Measurements from ENCODE around the gene CCDC85B. TPM values are rescaled to one million over a fixed set of nuclear protein-coding genes. Genes with fewer than 3 reads are reported as not detected.

Gene CCDC85B
- total and polyA plus RNA-seq, 2 of the 8 experiments (the other 6 are each of a cell fraction or from before 2014, with no cell fraction given) = 19.8 to 30.8 TPM

- Histone ChIP-seq H3K79me2 (ENCODE audit: control insufficient read depth in 1 of 2, insufficient read depth in 2 of 2, low read length in 2 of 2) (no peaks in the 10 kb centered on the region), H2AK5ac (ENCODE audit: low read depth, low read length) (no peak overlapping the region)
- TF ChIP-seq NANOG (IDR thresholded peaks at IDR 0.05; ENCODE audit: insufficient read depth, low read depth, low read length, poor library complexity, severe bottlenecking) = no peak
- TF ChIP-seq ATF2 (IDR thresholded peaks at IDR 0.05; ENCODE audit: low read length) = no peak
- no peak for TF ChIP-seq FOSL1 (IDR thresholded peaks at IDR 0.05; ENCODE audit: insufficient read depth, low read depth, low read length)
- TF ChIP-seq E2F6 (IDR thresholded peaks at IDR 0.05) = no peak
- no peak for TF ChIP-seq BACH1 (IDR thresholded peaks at IDR 0.05; ENCODE audit: low read length)
- TF ChIP-seq CHD1 (IDR thresholded peaks at IDR 0.05; ENCODE audit: low read depth, low read length) = no peak
- no peak for TF ChIP-seq KDM1A (IDR thresholded peaks at IDR 0.05; ENCODE audit: borderline replicate concordance, low read length)
Observed at GRCh38 chr11:65842144-65842543, 48.3 kb upstream of the CCDC85B start.

More at GRCh38 chr11:65842144-65842543, 48.3 kb upstream of the CCDC85B start:
- Histone ChIP-seq H2BK15ac (ENCODE audit: low read length) (no peak overlapping the region), H4K20me1 (replicated peaks in 1 of 2; ENCODE audit: control insufficient read depth in 1 of 2, insufficient read depth in 2 of 2, low read length in 2 of 2) (no peaks in the 10 kb centered on the region), H3K4me1 (replicated peaks in 1 of 4; ENCODE audit: control insufficient read depth in 3 of 4, insufficient read depth in 4 of 4, low read length in 3 of 4) (no peaks in the 10 kb centered on the region), H3K9ac (replicated peaks in 1 of 4; ENCODE audit: extremely low read depth in 1 of 4, low read depth in 3 of 4, low read length in 3 of 4) (no peak overlapping the region), H3K79me1 (ENCODE audit: low read depth, low read length) (no peaks in the 10 kb centered on the region), H3K23ac (ENCODE audit: insufficient read length) (no peak overlapping the region), H3K36me3 (ENCODE audit: control insufficient read depth in 2 of 4, insufficient read depth in 4 of 4, low read length in 3 of 4) (no peaks in the 10 kb centered on the region), H3K9me3 (ENCODE audit: insufficient read depth in 2 of 2, low read depth in 1 of 2, low read length in 1 of 2) (no peaks in the 10 kb centered on the region), H4K5ac (ENCODE audit: insufficient read length, low read depth, low read length) (no peak overlapping the region), H4K91ac (replicated peaks; ENCODE audit: insufficient read length, low read length) (no peak overlapping the region), H3K4me2 (ENCODE audit: insufficient read depth in 1 of 2, low read depth in 2 of 2, low read length in 2 of 2) (no peak overlapping the region), H2AFZ (ENCODE audit: low read length) (no peak overlapping the region), H3K18ac (ENCODE audit: extremely low read depth, low read length) (no peak overlapping the region), H2BK120ac (replicated peaks; ENCODE audit: low read depth, low read length) (no peak overlapping the region), H3K4me3 (ENCODE audit: extremely low read depth in 1 of 4, insufficient read depth in 2 of 4, low read depth in 3 of 4, low read length in 4 of 4) (no peak overlapping the region), H3K27ac (ENCODE audit: low read depth, low read length) (no peak overlapping the region), H3K56ac (replicated peaks; ENCODE audit: insufficient read length, low read depth, low read length) (no peak overlapping the region), H3K4ac (replicated peaks; ENCODE audit: insufficient read length, low read depth, low read length) (no peak overlapping the region), H3K27me3 (replicated peaks in 1 of 4; ENCODE audit: control insufficient read depth in 3 of 4, extremely low read depth in 1 of 4, insufficient read depth in 3 of 4, low read length in 3 of 4) (no peaks in the 10 kb centered on the region), H2BK20ac (ENCODE audit: low read length) (no peak overlapping the region), H4K8ac (ENCODE audit: extremely low read depth, insufficient read depth, low read length) (no peak overlapping the region), H2BK12ac (ENCODE audit: low read depth, low read length) (no peak overlapping the region), H3K14ac (ENCODE audit: insufficient read length) (no peak overlapping the region), H2BK5ac (ENCODE audit: low read depth, low read length) (no peak overlapping the region), H3K23me2 (ENCODE audit: low read depth, low read length) (no peaks in the 10 kb centered on the region)
- POLR2A ChIA-PET (ENCODE audit: partially characterized antibody) = interaction anchor here (1.5 to 38.3 kb wide), 2 partner anchors 9 to 33 kb away, joined by 5 to 1071 read pairs; partner anchors contain the start of genes CCDC85B, CFL1, CTSW and EFEMP2
- DNase-seq (ENCODE audit: low read depth in 1 of 2, low spot score in 2 of 2) = no peak
- 95% methylated on average over 4 of the region's 4 CpGs; no CpG with 5 or more reads in 1 of the 2 experiments for WGBS, 2 experiments (ENCODE audit: extremely low coverage in 1 of 2, insufficient coverage in 1 of 2, insufficient read length in 1 of 2, insufficient replicate concordance in 2 of 2, low coverage in 1 of 2, low lambda C conversion rate in 2 of 2, missing lambda C conversion rate in 1 of 2)
- FAIRE-seq = no peak
- CTCF ChIA-PET (ENCODE audit: partially characterized antibody) = interaction anchor here (1.9 to 15.2 kb wide), 3 partner anchors 9 to 43 kb away, joined by 7 to 283 read pairs (median 48); partner anchors contain the start of genes CCDC85B, CTSW, FIBP and SNX32

All from H1 (cell line).